ENCODE data around the gene EPN1. TPM values are rescaled to one million over a fixed set of nuclear protein-coding genes. Genes with fewer than 3 reads are reported as not detected.

Gene EPN1
- total and polyA plus RNA-seq, 9 of the 15 experiments (the other 6 are each of a cell fraction or from before 2014, with no cell fraction given) = 0.08 to 138 (median 12.7) TPM

DNA sequence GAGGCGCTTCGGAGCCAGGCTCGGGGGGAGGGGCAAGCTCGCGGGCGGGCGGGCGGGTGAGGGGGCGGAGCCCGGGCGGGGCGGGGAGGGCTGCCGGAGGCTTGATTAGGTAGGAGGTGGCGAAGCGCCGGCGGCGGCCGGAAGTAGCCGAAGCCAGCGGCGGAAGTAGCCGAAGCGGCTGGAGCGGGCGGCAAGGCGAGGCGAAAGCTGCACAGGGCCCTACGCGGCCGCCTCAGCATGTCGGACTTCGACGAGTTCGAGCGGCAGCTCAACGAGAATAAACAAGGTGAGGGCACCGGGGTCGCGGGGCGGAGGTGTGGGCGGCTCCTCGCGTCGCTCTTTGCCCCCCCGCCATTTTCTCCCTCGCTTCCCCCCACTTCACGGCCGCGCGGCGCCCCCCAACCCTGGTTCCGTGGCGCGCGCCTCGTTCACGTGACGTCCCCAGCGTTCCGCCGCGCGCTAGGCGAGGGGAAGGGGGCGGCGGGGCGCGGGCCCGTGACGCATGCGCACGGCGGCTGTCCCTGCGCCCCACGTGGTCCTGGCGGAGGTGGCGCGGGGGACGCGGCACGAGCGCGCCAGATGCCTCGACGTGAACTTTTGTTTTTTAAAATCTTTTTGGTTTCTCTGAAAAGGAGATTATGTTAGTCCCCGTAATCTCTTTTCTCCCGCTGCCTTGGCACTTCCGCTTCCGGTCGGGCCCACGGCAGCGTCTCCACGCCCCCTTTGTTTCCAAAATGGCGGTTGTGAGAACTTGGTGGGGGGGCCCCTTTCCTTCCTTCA lies 20.0 kb upstream of the EPN1 start, which contains the start of gene U2AF2 (continued):
- TF ChIP-seq TARDBP (IDR thresholded peaks at IDR 0.05) (0 out of 2 replicates have a peak, but pooled peaks have one; percentile 44), HNRNPL (IDR thresholded peaks at IDR 0.05; ENCODE audit: low read depth, low read length) (peak; percentile 51; the same call in 1 of the 2 replicates), HDAC2 (IDR thresholded peaks at IDR 0.05) (0 out of 2 replicates have a peak, but pooled peaks have one; percentile 50), ZNF282 (CRISPR knock-in tag; IDR thresholded peaks at IDR 0.05) (peak; percentile 81; the same call in 1 of the 2 replicates), NCOA4 (IDR thresholded peaks at IDR 0.05; ENCODE audit: partially characterized antibody) (no peak)
- TF ChIP-seq, protein P1, sequence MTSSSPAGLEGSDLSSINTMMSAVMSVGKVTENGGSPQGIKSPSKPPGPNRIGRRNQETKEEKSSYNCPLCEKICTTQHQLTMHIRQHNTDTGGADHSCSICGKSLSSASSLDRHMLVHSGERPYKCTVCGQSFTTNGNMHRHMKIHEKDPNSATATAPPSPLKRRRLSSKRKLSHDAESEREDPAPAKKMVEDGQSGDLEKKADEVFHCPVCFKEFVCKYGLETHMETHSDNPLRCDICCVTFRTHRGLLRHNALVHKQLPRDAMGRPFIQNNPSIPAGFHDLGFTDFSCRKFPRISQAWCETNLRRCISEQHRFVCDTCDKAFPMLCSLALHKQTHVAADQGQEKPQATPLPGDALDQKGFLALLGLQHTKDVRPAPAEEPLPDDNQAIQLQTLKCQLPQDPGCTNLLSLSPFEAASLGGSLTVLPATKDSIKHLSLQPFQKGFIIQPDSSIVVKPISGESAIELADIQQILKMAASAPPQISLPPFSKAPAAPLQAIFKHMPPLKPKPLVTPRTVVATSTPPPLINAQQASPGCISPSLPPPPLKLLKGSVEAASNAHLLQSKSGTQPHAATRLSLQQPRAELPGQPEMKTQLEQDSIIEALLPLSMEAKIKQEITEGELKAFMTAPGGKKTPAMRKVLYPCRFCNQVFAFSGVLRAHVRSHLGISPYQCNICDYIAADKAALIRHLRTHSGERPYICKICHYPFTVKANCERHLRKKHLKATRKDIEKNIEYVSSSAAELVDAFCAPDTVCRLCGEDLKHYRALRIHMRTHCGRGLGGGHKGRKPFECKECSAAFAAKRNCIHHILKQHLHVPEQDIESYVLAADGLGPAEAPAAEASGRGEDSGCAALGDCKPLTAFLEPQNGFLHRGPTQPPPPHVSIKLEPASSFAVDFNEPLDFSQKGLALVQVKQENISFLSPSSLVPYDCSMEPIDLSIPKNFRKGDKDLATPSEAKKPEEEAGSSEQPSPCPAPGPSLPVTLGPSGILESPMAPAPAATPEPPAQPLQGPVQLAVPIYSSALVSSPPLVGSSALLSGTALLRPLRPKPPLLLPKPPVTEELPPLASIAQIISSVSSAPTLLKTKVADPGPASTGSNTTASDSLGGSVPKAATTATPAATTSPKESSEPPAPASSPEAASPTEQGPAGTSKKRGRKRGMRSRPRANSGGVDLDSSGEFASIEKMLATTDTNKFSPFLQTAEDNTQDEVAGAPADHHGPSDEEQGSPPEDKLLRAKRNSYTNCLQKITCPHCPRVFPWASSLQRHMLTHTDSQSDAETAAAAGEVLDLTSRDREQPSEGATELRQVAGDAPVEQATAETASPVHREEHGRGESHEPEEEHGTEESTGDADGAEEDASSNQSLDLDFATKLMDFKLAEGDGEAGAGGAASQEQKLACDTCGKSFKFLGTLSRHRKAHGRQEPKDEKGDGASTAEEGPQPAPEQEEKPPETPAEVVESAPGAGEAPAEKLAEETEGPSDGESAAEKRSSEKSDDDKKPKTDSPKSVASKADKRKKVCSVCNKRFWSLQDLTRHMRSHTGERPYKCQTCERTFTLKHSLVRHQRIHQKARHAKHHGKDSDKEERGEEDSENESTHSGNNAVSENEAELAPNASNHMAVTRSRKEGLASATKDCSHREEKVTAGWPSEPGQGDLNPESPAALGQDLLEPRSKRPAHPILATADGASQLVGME (CRISPR knock-in tag; IDR thresholded peaks at IDR 0.05) = peak; percentile 89
- TF ChIP-seq, protein P2, sequence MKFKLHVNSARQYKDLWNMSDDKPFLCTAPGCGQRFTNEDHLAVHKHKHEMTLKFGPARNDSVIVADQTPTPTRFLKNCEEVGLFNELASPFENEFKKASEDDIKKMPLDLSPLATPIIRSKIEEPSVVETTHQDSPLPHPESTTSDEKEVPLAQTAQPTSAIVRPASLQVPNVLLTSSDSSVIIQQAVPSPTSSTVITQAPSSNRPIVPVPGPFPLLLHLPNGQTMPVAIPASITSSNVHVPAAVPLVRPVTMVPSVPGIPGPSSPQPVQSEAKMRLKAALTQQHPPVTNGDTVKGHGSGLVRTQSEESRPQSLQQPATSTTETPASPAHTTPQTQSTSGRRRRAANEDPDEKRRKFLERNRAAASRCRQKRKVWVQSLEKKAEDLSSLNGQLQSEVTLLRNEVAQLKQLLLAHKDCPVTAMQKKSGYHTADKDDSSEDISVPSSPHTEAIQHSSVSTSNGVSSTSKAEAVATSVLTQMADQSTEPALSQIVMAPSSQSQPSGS (CRISPR knock-in tag; IDR thresholded peaks at IDR 0.05) = peak; percentile 80
- TF ChIP-seq, protein P3, sequence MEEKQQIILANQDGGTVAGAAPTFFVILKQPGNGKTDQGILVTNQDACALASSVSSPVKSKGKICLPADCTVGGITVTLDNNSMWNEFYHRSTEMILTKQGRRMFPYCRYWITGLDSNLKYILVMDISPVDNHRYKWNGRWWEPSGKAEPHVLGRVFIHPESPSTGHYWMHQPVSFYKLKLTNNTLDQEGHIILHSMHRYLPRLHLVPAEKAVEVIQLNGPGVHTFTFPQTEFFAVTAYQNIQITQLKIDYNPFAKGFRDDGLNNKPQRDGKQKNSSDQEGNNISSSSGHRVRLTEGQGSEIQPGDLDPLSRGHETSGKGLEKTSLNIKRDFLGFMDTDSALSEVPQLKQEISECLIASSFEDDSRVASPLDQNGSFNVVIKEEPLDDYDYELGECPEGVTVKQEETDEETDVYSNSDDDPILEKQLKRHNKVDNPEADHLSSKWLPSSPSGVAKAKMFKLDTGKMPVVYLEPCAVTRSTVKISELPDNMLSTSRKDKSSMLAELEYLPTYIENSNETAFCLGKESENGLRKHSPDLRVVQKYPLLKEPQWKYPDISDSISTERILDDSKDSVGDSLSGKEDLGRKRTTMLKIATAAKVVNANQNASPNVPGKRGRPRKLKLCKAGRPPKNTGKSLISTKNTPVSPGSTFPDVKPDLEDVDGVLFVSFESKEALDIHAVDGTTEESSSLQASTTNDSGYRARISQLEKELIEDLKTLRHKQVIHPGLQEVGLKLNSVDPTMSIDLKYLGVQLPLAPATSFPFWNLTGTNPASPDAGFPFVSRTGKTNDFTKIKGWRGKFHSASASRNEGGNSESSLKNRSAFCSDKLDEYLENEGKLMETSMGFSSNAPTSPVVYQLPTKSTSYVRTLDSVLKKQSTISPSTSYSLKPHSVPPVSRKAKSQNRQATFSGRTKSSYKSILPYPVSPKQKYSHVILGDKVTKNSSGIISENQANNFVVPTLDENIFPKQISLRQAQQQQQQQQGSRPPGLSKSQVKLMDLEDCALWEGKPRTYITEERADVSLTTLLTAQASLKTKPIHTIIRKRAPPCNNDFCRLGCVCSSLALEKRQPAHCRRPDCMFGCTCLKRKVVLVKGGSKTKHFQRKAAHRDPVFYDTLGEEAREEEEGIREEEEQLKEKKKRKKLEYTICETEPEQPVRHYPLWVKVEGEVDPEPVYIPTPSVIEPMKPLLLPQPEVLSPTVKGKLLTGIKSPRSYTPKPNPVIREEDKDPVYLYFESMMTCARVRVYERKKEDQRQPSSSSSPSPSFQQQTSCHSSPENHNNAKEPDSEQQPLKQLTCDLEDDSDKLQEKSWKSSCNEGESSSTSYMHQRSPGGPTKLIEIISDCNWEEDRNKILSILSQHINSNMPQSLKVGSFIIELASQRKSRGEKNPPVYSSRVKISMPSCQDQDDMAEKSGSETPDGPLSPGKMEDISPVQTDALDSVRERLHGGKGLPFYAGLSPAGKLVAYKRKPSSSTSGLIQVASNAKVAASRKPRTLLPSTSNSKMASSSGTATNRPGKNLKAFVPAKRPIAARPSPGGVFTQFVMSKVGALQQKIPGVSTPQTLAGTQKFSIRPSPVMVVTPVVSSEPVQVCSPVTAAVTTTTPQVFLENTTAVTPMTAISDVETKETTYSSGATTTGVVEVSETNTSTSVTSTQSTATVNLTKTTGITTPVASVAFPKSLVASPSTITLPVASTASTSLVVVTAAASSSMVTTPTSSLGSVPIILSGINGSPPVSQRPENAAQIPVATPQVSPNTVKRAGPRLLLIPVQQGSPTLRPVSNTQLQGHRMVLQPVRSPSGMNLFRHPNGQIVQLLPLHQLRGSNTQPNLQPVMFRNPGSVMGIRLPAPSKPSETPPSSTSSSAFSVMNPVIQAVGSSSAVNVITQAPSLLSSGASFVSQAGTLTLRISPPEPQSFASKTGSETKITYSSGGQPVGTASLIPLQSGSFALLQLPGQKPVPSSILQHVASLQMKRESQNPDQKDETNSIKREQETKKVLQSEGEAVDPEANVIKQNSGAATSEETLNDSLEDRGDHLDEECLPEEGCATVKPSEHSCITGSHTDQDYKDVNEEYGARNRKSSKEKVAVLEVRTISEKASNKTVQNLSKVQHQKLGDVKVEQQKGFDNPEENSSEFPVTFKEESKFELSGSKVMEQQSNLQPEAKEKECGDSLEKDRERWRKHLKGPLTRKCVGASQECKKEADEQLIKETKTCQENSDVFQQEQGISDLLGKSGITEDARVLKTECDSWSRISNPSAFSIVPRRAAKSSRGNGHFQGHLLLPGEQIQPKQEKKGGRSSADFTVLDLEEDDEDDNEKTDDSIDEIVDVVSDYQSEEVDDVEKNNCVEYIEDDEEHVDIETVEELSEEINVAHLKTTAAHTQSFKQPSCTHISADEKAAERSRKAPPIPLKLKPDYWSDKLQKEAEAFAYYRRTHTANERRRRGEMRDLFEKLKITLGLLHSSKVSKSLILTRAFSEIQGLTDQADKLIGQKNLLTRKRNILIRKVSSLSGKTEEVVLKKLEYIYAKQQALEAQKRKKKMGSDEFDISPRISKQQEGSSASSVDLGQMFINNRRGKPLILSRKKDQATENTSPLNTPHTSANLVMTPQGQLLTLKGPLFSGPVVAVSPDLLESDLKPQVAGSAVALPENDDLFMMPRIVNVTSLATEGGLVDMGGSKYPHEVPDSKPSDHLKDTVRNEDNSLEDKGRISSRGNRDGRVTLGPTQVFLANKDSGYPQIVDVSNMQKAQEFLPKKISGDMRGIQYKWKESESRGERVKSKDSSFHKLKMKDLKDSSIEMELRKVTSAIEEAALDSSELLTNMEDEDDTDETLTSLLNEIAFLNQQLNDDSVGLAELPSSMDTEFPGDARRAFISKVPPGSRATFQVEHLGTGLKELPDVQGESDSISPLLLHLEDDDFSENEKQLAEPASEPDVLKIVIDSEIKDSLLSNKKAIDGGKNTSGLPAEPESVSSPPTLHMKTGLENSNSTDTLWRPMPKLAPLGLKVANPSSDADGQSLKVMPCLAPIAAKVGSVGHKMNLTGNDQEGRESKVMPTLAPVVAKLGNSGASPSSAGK (IDR thresholded peaks at IDR 0.05) = peak; percentile 81
